ENCODE measurements around the gene DUS1L.

The DUS1L gene

GRCh38 chr17:82076018-82076784, 10.6 kb upstream of the DUS1L start:
- DNase-seq (ENCODE audit: low spot score), result no peak

GRCh38 chr17:82073446-82073845, 7.8 kb upstream of the DUS1L start:
- DNase-seq (ENCODE audit: low spot score), result no peak

- no peak for DNase-seq (ENCODE audit: low spot score)
Measured at GRCh38 chr17:82072827-82073226, 7.2 kb upstream of the DUS1L start.

- no peak for DNase-seq (ENCODE audit: low spot score)
Measured at GRCh38 chr17:82070611-82071010, 5.0 kb upstream of the DUS1L start.

- peak; percentile 12 for DNase-seq (ENCODE audit: low spot score)
Measured at GRCh38 chr17:82065193-82065637, 389 bp downstream of the DUS1L start.

GRCh38 chr17:82064433-82065192, 991 bp downstream of the DUS1L start:
- no peak for DNase-seq (ENCODE audit: low spot score)

- DNase-seq (ENCODE audit: low spot score), result no peak
Measured at GRCh38 chr17:82063424-82064415, 1.9 kb downstream of the DUS1L start.

- DNase-seq (ENCODE audit: low spot score), result no peak
Measured at GRCh38 chr17:82062984-82063368, 2.6 kb downstream of the DUS1L start.

GRCh38 chr17:82062076-82062983, 3.3 kb downstream of the DUS1L start:
- DNase-seq (ENCODE audit: low spot score), result no peak

- no peak for DNase-seq (ENCODE audit: low spot score)
Measured at GRCh38 chr17:82061047-82061925, 4.3 kb downstream of the DUS1L start.

GRCh38 chr17:82060614-82061013, 5.0 kb downstream of the DUS1L start:
- DNase-seq (ENCODE audit: low spot score), result no peak

GRCh38 chr17:82060001-82060380, 5.6 kb downstream of the DUS1L start:
- no peak for DNase-seq (ENCODE audit: low spot score)

GRCh38 chr17:82059272-82060000, 6.2 kb downstream of the DUS1L start:
- DNase-seq (ENCODE audit: low spot score), result no peak

- DNase-seq (ENCODE audit: low spot score), result no peak
Measured at GRCh38 chr17:82058855-82059249, 6.8 kb downstream of the DUS1L start.

- no peak for DNase-seq (ENCODE audit: low spot score)
Measured at GRCh38 chr17:82058230-82058854, 7.3 kb downstream of the DUS1L start.

- no peak for DNase-seq (ENCODE audit: low spot score)
Measured at GRCh38 chr17:82056729-82057621, 8.6 kb downstream of the DUS1L start.

- DNase-seq (ENCODE audit: low spot score), result no peak
Measured at GRCh38 chr17:82055965-82056728, 9.5 kb downstream of the DUS1L start.
